ENCODE data around the gene APBB1. TPM values are rescaled to one million over a fixed set of nuclear protein-coding genes. Genes with fewer than 3 reads are reported as not detected.
"Not testable (repeated sequence)": the region's sequence is repeated elsewhere in the genome, so short reads cannot be mapped to it uniquely, and the experiment has no call there.

Gene APBB1
- total RNA-seq, 1 experiment from 2014 or later = 34.8 TPM

GRCh38 chr11:6393989-6394670 lies 24.8 kb downstream of the APBB1 start:
- no peaks in the 10 kb centered on the region for H3K79me2 ChIP-seq (ENCODE audit: insufficient read depth, low read length)
- H3K9me3 Mint-ChIP-seq = no peaks in the 10 kb centered on the region; a peak in 1 of 5 replicates
- peaks cover 7% of the 10 kb centered on the region for H3K23me2 ChIP-seq (ENCODE audit: insufficient read length, low read depth, low read length, poor library complexity, severe bottlenecking)
- H3K27me3 Mint-ChIP-seq (ENCODE audit: low read depth) = peaks cover 8% of the 10 kb centered on the region
- peaks cover 12 to 17% of the 10 kb centered on the region in 2 experiments for H3K4me1 Mint-ChIP-seq
- 0 out of 7 replicates have a peak, but pooled peaks cover 0 to 3% (median 0%) of the 10 kb centered on the region in 3 experiments for H3K36me3 Mint-ChIP-seq (ENCODE audit: insufficient read depth in 1 of 3, low read depth in 3 of 3)
- no peaks in the 10 kb centered on the region; the same call in 1 of the 2 replicates for H3K4me1 ChIP-seq (ENCODE audit: insufficient read depth, low read length)
- no peaks in the 10 kb centered on the region for H3K9me3 ChIP-seq (ENCODE audit: control insufficient read depth, low read depth, low read length)
- no peak overlapping the region for H2BK20ac ChIP-seq (ENCODE audit: low read depth, low read length, poor library complexity, severe bottlenecking)
- no peak overlapping the region for H3K18ac ChIP-seq (ENCODE audit: insufficient read length, low read depth, low read length)
- H4K8ac ChIP-seq (replicated peaks; ENCODE audit: insufficient read length, low read depth, low read length) = no peak overlapping the region
- no peak for DNase-seq
- H4K91ac ChIP-seq (ENCODE audit: insufficient read length, low read depth, low read length) = no peak overlapping the region
- no peak overlapping the region; a peak in 2 of 7 replicates for H3K27ac Mint-ChIP-seq
- no peak overlapping the region for H2AK5ac ChIP-seq (ENCODE audit: insufficient read length, low read length)
- no peak overlapping the region for H2BK5ac ChIP-seq (ENCODE audit: insufficient read length, low read length)
- no peak for TF ChIP-seq CTCF (conservative IDR thresholded peaks at IDR 0.05)
- no peak overlapping the region for H3K27ac ChIP-seq (ENCODE audit: insufficient read length, low read depth, low read length)
- H3K9ac ChIP-seq (ENCODE audit: extremely low read depth, insufficient read length, low read length) = no peak overlapping the region
- no peak overlapping the region for H3K4me3 Mint-ChIP-seq
- H3K79me1 ChIP-seq (ENCODE audit: insufficient read depth, low read depth, low read length, poor library complexity, severe bottlenecking) = no peaks in the 10 kb centered on the region
- no peak overlapping the region for H4K5ac ChIP-seq (ENCODE audit: insufficient read length, low read depth, low read length)
- no peaks in the 10 kb centered on the region for H4K20me1 ChIP-seq (ENCODE audit: control insufficient read depth, insufficient read depth, insufficient read length)
- no peak overlapping the region for H3K4me2 ChIP-seq (ENCODE audit: insufficient read depth, insufficient read length, low read length)
- no peak overlapping the region for H3K23ac ChIP-seq (ENCODE audit: insufficient read length, low read depth, low read length)
- H2BK120ac ChIP-seq (ENCODE audit: low read depth, low read length, poor library complexity, severe bottlenecking) = no peak overlapping the region
- no CpG with 5 or more reads among the region's 16 CpGs for WGBS (ENCODE audit: extremely low coverage, insufficient read length, low lambda C conversion rate)
- no peak overlapping the region for H3K4ac ChIP-seq (ENCODE audit: low read depth, low read length)
- H2AFZ ChIP-seq (ENCODE audit: low read length) = no peak overlapping the region
- H2BK12ac ChIP-seq (ENCODE audit: insufficient read length, low read depth, low read length) = no peak overlapping the region
- H3K14ac ChIP-seq (ENCODE audit: insufficient read depth, low read length) = no peak overlapping the region; the same call in 1 of the 2 replicates
- H3T11ph ChIP-seq (ENCODE audit: low read length) = no peak overlapping the region
- no peak overlapping the region for H3K56ac ChIP-seq (ENCODE audit: insufficient read length, low read depth, low read length)
- H3K27me3 ChIP-seq (ENCODE audit: insufficient read depth, low read length) = 0 out of 2 replicates have a peak, but pooled peaks cover 2% of the 10 kb centered on the region
- H2BK15ac ChIP-seq (ENCODE audit: low read depth, low read length) = no peak overlapping the region

DNA sequence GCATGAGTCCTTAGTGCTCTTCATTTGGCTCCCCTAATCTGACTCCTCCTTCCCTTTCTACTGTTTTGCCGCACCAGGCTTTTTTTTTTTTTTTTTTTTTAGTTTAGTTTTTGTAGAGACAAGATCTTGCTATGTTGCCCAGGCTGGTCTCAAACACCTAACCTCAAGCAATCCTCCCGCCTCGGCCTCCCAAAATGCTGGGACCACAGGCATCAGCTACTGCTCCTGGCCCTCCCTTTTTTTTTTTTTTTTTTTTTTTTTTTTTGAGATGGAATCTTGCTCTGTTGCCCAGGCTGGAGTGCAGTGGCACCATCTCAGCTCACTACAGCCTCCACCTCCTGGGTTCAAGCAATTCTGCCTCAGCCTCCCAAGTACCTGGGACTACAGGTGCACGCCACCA lies 26.6 kb downstream of the APBB1 start:
- not testable (repeated sequence) for H2AK5ac ChIP-seq (ENCODE audit: insufficient read length, low read length); DNase-seq; H4K5ac ChIP-seq (ENCODE audit: insufficient read length, low read depth, low read length); H3K4me1 ChIP-seq (ENCODE audit: insufficient read depth, low read length); H3K79me1 ChIP-seq (ENCODE audit: insufficient read depth, low read depth, low read length, poor library complexity, severe bottlenecking); H3K4me3 Mint-ChIP-seq; H3T11ph ChIP-seq (ENCODE audit: low read length); H3K79me2 ChIP-seq (ENCODE audit: insufficient read depth, low read length); H4K91ac ChIP-seq (ENCODE audit: insufficient read length, low read depth, low read length); H3K23ac ChIP-seq (ENCODE audit: insufficient read length, low read depth, low read length); H3K4me2 ChIP-seq (ENCODE audit: insufficient read depth, insufficient read length, low read length); H3K27ac ChIP-seq (ENCODE audit: insufficient read length, low read depth, low read length); H2BK15ac ChIP-seq (ENCODE audit: low read depth, low read length); H3K9ac ChIP-seq (ENCODE audit: extremely low read depth, insufficient read length, low read length); H2BK12ac ChIP-seq (ENCODE audit: insufficient read length, low read depth, low read length); H3K9me3 Mint-ChIP-seq; H3K18ac ChIP-seq (ENCODE audit: insufficient read length, low read depth, low read length); H2AFZ ChIP-seq (ENCODE audit: low read length); H2BK120ac ChIP-seq (ENCODE audit: low read depth, low read length, poor library complexity, severe bottlenecking); H3K9me3 ChIP-seq (ENCODE audit: control insufficient read depth, low read depth, low read length); H3K14ac ChIP-seq (ENCODE audit: insufficient read depth, low read length); H2BK20ac ChIP-seq (ENCODE audit: low read depth, low read length, poor library complexity, severe bottlenecking); H3K27me3 Mint-ChIP-seq (ENCODE audit: low read depth); H3K4ac ChIP-seq (ENCODE audit: low read depth, low read length); H3K23me2 ChIP-seq (ENCODE audit: insufficient read length, low read depth, low read length, poor library complexity, severe bottlenecking); H4K20me1 ChIP-seq (ENCODE audit: control insufficient read depth, insufficient read depth, insufficient read length); H3K56ac ChIP-seq (ENCODE audit: insufficient read length, low read depth, low read length); H3K36me3 Mint-ChIP-seq (ENCODE audit: insufficient read depth in 1 of 3, low read depth in 3 of 3); H4K8ac ChIP-seq (replicated peaks; ENCODE audit: insufficient read length, low read depth, low read length); H3K27ac Mint-ChIP-seq; H2BK5ac ChIP-seq (ENCODE audit: insufficient read length, low read length); H3K27me3 ChIP-seq (ENCODE audit: insufficient read depth, low read length)
- H3K4me1 Mint-ChIP-seq = peaks cover 21 to 29% of the 10 kb centered on the region in 2 experiments
- WGBS (ENCODE audit: extremely low coverage, insufficient read length, low lambda C conversion rate) = no CpG with 5 or more reads among the region's 4 CpGs

Data from H9 (cell line).